Measurements from ENCODE around the gene KLHL6.
"Not testable (repeated sequence)": the region's sequence is repeated elsewhere in the genome, so short reads cannot be mapped to it uniquely, and the experiment has no call there.

DNA sequence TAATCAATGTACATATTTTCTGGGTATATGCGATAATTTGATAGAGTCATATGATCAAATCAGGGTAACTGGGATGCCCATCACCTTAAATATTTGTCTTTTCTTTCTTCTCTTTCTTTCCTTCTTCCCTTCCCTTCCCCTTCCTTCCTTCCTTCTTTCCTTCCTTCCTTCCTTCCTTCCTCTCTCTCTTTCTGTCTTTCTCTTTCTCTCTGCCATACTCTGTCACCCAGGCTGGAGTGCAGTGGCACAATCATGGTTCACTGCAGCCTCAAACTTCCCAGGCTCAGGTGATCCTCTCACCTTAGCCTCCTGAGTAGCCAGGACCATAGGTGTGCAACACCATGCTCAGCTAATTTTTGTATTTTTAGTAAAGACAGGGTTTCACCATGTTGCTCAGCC, 79.7 kb downstream of the KLHL6 start:
- not testable (repeated sequence) for TF ChIP-seq CTCF (conservative IDR thresholded peaks at IDR 0.05; ENCODE audit: low read depth, low read length); EZH2 (IDR thresholded peaks at IDR 0.05; ENCODE audit: borderline replicate concordance, low read depth, low read length, poor library complexity, severe bottlenecking)

All from A673 (cell line).